NCI-H146 treated with DMSO at 0.1 percent for 48 hours (cell line): ENCODE data around the gene ARHGAP8.

Experiments
- DNase-seq: peaks from one replicate; lab custom pipeline; 2025; ENCODE audit not compliant: unreplicated experiment; lab: John Stamatoyannopoulos, UW

The ARHGAP8 gene

DNA sequence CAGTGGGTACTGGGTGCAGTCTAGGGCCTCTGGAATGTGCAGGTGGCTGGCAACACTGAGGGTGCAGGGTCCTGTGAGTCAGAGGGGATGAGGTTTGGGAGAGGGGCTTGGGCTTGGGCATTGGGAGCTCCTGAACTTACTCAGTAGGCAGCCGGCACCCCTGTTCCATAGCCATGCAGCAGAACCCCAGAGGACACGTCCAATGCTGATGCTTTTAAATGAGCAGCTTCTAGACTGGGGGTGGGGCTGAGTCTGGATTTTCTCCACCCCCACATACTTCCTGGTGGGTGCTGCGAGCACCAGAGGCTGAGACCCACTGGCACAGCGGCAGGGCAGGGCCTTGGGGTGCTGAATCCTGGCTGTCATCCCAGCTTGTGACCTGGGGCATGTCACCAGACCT lies 71.4 kb downstream of the ARHGAP8 start:
- DNase-seq = no peak

DNA sequence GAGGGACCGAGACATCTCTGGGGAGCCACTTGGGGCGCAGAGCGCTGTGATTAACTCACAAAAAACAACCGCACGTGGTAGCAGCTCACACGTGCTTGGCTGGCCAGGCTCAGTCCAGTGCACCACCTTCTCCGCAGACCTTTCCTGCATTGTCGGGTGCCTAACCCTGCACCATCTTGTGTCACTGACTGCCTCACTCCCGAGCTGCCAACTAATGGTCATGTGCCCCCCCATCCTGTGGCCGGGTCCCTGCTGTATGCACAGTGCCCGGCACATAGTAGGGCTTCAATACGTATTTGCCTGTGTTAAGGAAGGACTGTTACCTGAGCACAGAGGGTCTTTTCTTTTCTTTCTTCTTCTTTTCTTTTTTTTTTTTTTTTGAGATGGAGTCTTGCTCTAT lies 71.9 kb downstream of the ARHGAP8 start:
- DNase-seq = no peak

DNA sequence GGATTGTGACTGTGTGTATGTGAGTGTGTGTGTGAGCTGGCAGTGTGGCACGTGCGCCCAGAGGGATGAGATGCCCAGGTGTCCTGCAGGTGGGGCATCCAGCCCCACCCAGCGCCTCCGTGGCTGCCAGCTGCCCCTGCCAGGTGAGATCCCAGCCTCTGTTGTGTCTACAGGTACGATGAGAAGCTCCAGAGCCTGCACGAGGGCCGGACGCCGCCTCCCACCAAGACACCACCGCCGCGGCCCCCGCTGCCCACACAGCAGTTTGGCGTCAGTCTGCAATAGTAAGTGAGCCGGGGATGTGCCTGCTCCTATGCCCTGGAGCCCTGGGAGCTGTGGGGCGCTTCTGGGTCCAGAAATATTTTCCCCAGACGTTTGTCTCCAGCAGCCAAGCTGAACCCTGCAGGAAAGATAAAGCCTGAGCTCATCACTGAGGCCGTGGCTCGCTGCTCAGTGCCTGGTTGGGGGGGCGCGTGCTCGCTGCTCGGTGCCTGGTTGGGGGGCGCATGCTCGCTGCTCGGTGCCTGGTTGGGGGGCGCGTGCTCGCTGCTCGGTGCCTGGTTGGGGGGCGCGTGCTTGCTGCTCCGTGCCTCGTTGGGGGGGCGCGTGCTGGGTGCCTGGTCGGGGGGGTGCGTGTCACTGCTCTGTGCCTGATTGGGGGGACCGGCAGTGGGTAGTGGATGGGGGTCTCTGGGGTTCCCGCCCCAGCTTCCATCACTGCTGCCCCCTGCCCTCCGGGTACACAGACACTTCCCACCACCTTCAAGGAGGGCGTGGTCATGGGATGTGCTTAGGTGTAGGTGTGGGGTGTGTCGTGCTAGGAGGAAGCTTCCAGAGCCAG lies 73.2 kb downstream of the ARHGAP8 start:
- DNase-seq = no peak

DNA sequence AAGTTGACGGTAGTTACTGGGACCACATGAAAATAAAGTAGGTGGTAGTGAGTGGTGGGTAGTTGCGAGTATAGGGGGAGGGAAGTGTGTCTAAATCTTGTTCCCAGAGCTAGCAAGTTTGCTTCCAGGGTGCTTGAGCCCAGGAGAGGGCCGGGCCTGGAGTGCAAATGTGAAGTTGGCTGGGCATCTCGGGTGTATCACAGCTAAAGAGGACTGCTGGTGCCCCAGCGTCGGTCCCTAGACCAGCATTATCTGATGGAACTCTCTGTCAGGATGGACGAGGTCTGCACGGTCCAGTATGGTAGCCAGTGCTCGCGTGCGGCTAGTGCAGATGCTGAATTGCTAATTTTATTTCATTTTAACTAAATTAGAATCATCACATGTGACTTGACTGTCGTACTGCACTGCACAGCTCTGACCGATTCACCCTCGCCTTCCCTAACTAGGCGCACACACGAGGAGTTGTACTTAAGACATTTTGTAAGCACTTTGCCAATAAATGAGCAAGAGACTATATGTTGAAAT lies 75.4 kb downstream of the ARHGAP8 start:
- no peak for DNase-seq

DNA sequence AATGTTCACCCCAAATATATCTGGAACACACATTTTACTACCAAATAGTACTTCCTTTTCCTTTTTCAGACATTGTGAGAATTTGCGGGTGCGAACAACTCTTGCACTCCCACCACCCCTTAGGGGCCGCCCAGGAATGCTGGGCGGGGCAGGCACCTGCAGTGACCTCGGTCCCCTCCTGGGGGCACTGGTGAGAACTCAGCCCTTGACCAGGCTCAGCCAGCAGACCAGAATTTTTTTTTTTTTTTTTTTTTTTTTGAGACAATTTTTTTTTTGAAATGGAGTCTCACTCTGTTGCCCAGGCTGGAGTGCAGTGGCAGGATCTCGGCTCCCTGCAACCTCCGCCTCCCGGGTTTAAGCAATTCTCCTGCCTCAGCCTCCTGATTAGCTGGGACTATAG lies 75.8 kb downstream of the ARHGAP8 start:
- no peak for DNase-seq

DNA sequence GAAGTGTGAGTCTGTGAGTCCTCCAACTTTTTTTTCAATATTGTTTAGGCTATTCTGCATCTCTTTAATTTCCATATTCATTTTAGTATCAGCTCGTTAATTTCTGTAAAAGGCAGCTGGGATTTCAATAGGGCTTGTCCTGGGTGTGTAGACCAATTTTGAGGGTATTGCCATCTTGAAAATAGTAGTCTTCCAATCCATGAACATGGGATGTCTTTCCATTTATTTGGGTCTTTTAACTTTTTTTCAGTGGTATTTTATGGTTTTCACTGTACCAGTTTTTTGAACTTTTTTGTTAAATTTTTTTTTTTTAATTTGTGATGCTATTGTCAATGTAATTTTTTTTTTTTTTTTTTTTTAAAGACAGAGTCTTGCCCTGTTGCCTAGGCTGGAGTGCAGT lies 79.5 kb downstream of the ARHGAP8 start:
- no peak for DNase-seq

DNA sequence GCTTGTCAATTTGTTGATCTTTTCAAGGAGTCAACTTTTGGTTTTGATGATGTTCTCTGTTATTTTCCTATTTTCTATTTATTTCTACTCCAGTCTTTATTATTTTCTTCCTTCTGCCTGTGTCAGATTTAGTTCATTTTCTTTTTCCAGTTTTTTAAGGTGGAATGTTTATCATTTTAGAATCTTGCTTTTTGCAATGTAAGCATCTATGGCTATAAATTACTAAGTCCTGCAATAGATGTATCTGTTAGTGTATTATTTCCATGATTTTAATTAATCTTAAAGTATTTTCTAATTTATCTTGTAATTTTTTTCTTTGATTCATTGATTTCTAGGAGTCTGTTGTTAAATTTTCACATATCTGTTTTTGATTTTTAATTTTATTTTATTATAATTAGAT lies 81.7 kb downstream of the ARHGAP8 start:
- DNase-seq = no peak

DNA sequence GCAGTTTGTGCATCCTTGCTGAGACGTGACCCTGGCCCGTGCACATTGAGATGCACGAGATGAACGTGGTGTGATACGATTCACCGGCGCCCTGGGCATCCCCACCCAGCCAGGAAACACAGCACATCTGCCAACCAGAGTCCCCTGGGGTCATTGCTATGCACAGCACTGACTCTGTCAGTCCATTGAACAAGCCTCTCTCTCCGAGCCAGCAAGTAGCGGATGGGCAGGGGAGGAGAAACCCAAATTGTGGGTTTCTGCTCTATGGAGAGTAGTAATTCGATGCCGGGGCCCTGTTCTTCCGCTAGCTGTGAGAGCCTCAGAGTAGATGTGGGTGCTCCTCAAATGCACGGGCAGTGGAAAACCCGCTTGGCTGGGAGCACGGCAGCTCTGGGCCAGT lies 85.1 kb downstream of the ARHGAP8 start:
- DNase-seq = no peak

DNA sequence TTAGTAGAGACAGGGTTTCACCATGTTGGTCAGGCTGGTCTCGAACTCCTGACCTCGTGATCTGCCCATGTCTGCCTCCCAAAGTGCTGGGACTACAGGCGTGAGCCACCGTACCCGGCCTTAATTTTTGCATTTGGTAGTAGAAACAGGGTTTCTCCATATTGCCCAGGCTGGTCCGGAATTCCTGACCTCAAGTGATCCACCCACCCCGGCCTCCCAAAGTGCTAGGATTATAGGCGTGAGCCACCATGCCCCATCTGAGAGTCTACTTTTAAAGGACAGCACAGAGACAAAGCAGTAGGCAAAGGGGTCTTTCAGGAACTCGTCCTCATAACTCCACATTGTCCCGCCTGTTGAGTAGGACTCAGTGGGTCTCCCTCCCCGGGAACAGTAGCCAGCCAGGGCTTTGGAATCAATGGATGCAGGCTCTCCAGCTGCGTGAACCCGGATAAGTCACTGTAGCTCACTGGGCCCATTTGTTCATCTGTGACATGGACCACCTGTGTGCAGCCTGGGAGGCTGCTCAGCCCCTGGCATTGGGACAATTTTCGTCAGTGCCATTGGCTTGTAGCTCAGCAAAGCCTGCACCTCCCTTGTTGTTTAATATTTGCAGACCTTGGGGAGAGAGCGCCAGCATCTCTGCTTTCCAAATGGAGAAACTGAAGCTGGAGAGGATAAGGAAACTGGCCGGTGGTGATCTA lies 86.1 kb downstream of the ARHGAP8 start:
- no peak for DNase-seq

DNA sequence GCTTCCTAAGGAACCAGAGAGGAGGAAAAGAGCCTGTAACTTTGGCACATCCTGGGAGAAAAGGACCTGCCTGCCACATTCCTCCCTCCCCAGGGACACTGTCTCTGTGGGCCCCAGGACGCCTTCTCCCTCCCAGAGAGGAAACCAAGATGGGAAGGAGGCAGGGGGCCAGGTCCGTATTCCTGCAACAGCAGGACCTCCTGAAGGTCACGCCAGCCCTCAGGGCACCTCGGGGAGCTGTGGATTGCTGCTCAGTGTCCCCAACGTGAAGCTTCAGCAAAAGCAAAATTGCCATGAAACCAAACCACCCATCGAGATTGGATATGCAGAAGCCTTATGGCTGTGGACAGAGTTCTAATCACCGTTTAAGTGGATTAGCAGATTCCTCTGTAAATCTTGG lies 86.7 kb downstream of the ARHGAP8 start:
- DNase-seq = no peak

DNA sequence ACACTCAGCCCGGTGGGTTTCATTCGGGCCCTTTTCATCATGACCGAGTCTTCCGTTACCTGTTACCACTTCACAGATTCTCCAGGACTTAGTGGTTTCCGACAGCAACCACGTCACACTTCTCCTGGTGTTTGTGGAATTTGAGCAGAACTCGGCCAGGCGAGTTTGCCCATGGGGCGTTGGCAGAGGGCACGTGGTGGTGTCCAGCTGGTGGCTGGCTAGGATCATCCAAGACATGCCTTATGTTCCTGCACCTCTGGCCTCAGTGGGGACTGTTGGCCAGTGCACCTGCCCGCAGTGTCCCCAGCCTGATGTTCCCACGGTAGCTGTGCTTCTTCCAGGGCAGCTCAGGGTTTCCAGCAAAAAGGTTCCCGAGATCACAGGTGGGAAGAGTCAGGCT lies 87.3 kb downstream of the ARHGAP8 start:
- DNase-seq = no peak

DNA sequence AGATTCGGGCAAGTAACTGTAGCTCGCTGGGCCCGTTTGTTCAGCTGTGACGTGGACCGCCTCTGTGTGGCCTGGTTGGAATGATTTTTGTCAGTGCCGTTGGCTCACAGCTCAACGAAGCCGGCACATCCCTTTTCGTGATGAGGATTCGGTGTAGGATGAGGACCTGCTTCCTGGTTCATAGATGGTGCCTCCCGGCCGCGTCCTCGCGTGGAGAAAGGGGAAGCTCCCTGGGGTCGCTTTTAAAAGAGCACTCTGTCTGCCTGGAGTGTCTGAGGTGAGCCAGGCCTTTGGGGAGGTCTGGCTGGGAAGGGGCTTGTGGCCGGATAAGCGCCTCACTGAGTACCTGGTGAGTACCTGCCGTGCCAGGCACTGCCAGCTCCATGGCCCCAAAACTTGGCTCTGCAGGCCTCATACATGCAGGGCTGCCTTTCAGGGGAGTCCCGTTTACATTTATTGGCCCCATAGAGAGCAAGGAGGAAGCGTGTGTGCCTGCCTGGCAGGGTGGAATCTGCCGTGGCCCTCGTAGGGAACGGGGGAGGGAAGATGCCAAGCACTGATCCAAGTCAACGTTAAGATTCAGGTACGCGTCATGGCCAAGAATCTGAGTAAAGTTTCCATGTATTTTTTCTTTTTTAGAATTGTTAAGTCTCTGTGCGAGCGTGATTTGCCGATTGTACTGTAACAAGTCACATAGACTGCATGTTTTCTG lies 88.4 kb downstream of the ARHGAP8 start:
- no peak for DNase-seq

DNA sequence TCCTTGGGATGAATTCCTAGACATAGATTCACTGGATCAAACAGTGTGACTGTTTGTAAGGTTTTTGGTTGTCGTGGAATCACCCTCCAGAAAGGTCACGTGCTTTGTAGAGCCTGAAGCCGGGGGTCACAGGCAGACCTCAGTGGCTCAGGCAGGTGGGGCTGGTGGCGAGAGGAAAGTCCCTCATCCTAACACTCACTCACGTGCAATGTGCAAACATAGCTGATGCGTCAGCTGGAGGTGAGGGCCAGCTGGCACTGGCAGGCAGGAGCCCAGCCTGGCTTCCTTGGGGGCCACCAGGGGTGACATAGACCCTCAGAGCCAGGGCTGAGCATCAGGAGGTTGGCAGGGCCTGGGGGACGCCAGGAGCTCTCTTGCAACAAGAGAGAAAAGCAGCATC lies 90.0 kb downstream of the ARHGAP8 start:
- DNase-seq = no peak

DNA sequence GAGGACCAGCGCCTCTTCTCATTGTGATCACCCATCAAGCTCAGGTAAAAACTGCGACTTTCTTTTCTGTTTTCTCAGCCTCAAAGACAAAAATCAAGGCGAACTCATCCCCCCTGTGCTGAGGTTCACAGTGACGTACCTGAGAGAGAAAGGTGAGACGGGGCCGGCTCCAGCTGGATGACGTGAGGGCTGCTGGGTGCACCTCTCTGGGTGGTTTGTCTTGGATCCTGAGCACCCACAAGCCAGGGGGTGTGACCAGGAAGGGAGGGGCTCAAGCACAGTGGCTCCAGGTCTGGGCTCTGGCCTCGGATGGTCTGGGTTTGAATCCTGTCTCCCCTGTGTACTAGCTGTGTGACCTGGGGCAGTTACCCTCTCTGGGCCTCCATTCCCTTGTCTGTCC lies 92.8 kb downstream of the ARHGAP8 start:
- no peak for DNase-seq

DNA sequence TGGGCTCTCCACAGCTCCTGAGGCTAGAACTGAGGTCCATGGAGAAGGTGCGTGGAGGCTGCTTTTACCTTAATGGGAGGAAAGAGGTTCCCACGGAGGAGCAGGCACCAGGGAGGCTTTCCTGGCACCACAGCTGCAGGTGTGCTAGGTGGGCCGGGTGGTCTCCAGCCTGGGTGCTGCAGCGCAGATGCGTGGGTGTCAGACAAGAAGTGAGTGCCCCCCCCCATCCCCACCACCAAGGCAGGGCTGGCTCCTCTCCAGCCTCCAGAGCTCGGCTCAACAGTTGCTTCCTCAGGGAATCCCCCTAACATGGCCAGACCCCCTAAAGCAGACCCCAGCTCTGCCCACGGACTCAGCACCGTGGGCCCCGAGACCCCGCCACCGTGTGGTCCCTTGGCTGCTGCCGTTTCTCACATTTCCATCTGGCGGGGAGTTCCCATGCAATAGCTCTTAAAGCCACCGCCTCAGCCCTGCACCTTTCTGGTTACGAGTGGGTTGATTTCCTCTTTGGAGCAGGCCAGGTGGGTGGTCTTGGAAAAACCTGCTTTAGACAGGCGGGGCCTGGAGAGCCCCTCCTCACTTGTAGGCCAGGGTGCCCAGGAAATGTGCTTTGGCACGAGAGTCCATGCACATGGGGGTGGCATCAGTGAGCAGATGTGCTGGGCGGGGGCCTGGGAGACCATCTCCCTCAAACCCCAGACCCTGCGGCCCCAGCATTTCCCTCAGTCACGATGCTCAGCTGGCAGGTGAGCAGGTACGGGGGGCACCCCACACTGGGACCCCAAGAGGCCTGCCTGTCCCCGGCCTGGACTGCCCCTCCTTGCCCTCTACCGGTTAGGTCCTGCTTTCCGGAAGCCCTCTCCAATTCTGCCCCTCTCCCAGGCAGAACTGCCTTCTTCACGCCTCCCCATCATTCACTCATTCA lies 93.7 kb downstream of the ARHGAP8 start:
- no peak for DNase-seq

DNA sequence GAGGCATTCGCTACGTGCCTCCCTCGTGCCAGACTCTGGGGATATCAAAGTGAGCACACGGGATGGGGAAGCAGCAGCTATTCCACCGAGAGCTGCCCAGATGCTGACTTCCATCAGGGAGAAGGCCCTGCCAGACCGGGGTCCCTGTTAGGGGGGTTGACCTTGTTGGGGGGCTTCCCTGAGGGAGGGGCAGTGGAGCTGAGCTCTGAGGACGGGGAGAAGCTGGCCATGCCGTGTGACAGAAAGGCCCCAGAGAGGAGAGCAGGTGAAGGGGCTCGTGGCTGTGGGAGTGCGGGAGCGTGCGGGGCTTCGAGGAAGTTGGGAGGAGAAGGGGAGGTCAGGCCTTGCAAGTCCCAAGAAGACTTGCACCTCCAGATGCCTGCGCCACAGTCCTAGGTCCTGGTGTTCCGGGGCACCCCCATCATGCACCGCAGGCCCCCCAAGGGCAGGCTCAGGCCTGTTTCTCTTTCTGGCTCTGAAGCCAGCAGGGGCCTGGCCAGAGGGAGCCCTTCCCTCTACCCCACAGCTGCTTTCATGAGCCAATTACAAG lies 94.4 kb downstream of the ARHGAP8 start:
- no peak for DNase-seq

DNA sequence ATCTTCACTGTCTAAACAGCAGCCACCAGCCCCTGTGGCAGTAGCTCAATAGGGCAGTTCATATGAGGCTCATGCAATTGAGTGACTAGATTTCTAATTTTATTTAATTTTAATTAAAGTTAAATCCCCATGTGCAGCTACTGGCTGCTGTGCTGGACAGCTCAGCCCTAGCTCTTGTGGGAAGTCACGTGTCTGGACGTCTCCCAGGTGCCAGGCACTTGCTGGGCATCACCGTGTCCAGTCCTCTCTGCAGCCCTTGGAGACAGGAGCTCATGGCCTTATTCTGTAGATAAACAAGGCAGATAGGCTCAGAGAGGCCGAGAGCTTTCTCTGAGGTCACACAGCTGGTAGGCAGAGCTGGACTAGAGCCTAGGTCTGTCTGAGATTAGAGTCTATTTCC lies 95.0 kb downstream of the ARHGAP8 start:
- no peak for DNase-seq

DNA sequence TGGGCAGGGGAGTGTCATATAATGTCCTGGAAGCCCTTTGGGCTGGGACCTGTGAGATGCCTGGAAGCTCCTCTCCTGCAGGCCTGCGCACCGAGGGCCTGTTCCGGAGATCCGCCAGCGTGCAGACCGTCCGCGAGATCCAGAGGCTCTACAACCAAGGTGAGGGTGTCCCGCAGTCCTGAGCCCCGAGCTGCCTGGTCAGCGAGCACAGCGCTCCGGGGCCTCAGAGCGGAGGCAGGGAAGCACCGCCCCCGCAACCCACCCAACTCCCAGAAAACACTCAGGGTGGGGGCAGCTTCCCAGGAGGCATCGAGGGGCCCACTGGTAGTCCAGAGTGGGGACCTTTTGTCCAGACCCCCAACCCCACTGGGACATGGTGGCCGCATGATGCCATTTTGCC lies 95.5 kb downstream of the ARHGAP8 start:
- no peak for DNase-seq

DNA sequence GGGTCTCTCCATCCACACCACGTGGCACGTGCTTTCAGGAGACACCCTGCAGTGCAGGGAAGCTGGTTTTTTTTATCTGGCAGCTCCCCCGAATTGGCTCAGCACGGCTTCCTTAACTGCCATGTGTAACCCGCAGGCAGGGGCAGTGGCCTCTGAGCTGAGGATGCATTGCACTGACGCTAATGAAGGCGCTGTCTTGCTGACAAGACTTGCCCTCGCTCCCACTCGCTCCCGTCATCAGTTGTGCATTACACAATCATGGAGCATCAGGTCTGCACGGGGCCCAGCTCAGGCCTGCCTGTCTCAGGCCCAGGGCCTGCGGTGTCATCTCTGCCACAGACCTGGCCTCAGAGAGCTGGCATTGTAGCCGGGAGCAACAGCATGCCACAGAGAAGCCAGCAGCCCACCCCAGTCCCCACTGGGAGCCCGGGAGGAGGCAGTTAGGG lies 95.9 kb downstream of the ARHGAP8 start:
- no peak for DNase-seq

DNA sequence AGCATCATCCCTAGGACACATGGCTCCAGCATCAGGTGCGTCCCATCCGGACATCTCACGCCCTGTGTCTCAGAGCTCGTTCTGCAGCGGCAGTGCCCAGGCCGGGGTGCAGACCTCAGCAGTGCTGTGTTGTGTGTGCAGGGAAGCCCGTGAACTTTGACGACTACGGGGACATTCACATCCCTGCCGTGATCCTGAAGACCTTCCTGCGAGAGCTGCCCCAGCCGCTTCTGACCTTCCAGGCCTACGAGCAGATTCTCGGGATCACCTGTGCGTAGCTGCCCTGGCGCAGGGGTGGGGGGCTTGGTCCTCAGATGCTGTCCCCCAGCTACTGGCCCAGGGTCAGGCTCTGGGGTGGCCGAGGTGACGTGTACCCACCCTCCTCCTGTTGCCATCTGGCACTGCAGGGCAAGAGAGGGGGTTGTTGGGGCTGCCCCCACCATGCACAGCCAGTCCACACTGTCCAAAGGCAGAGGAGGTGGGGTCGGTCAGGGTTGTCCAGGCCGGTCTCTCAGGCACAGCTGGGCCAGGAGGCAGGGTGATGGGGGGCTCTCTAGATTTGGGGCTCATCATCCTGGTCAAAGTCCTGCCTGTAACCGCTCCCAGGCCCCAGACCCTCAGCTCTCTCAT lies 96.5 kb downstream of the ARHGAP8 start:
- DNase-seq = no peak
